ENCODE measurements around the gene CDKN3. TPM values are rescaled to one million over a fixed set of nuclear protein-coding genes. Genes with fewer than 3 reads are reported as not detected.
"Not testable (repeated sequence)": the region's sequence is repeated elsewhere in the genome, so short reads cannot be mapped to it uniquely, and the experiment has no call there.

CDKN3 gene
- total RNA-seq, 1 donor from 2014 or later: 32.9 TPM

DNA sequence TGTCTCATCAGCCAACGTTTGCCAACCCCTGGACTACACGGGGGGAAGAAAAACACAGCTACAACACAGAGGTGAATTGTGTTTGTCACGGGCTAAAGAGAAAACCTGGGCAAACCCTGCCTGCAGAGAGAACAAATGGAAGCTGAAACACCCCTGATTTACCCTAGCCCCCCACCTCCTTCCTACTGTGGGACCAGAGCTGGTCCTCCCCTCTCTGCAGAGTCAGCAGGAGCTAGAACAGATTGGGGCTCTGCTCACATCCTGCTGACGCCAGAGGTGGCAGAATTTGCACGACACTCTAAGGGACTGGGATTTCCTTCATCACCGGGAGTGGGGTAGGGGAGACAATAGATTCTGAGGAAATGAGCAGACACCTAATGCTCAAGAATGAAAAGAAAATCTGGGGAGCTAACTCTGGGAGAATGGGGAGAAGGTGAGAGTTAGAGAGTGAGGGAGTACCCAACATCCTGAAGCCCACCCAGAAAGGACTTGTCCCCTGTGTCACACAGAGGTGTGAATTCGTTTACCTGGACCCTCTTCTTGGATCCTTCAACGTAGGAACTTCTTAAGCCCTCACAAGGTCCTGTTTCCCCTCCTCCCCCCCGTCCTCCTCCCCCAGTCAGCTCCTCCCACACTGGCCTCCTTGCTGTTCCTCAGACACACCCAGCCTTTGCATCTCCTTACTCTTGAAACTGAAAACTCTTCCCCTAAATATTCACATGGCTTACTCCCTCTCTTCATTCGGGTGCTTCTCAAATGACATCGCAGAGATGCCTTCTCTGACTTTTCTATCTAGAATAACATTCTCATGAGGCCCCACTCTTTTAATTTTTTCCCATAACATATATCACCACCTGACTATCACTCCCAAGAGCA, 26.2 kb upstream of the CDKN3 start:
- DNase-seq (ENCODE audit: low read depth in 2 of 2): no peak

DNA sequence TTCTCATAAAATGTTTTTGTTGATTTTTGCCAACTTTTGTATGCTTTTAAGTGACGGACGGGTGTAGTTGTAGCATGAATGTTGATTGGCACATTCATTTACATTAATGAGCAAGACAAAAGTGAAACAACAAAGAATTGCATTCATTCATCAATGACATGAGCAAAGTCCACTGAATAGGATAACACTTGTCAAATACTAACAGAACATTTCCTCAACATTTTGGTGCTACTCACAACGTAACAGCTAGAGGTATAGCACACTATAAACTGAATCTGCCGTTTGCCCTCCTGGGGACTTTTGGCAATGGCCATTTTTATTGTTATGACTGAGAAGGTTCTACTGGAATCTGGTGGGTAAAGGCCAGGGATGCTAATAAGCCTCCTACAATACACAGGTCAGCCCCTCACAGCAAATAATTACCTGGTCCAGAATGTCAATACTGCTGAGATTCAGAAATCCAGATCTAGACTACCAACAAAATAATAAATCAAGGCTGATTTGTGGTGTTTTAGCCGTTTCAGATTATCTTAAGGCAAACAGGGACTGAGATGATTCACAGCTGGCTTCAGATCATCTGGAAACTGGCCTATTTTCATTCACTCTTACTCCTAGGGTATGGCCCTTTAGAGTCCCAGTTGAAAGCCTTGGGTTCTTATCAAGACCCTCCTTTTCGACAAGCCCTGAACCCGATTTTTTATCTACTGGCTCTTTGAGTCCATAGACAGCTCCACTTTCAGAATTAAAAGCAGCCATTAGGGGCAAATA, 22.5 kb upstream of the CDKN3 start:
- DNase-seq (ENCODE audit: low read depth in 2 of 2): no peak

DNA sequence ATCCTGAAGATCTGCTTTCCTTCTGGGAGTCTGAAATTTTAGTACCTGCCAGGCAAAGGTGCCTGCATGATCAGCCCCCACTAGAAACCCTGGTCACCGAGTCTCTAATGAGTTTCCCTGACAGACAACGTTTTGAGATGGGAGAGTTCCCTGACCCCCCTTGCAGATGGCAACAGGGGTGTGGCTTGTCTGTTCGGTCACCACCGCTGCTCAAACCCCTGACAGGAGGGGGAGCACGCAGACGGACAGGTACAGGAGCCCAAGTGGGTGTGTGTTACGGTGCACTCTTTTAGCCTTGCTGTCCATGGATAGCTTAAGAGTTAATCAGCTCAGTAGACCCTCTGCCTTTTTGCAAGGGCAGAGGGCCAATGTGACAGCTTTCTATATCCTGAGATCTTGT, 19.3 kb upstream of the CDKN3 start:
- no peak for DNase-seq (ENCODE audit: low read depth in 2 of 2)

DNA sequence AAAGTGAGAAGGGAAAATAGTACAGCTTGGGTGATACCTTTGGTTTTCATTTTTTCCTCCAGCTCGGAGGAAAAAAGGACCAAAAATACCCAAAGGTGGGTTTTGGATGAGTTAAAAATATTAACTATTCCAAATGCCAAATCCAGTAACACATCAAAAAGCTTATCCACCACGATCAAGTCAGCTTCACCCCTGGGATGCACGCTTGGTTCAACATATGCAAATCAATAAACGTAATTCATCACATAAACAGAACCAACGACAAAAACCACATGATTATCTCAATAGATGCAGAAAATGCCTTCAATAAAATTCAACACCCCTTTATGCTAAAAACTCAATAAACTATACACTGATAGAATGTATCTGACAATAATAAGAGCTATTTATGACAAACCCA, 17.9 kb upstream of the CDKN3 start:
- DNase-seq (ENCODE audit: low read depth in 2 of 2): not testable (repeated sequence)

DNA sequence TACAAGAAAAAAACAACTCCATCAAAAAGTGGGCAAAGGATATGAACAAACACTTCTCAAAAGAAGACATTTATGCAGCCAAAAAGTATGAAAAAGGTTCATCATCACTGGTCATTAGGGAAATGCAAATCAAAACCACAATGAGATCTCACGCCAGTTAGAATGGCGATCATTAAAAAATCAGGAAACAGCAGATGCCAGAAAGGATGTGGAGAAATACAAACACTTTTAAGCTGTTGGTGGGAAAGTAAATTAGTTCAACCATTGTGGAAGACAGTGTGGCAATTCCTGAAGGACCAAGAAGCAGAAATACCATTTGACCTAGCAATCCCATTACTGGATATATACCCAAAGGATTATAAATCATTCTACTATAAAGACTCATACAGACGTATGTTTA, 16.2 kb upstream of the CDKN3 start:
- DNase-seq (ENCODE audit: low read depth in 2 of 2): peak in 1 of 2 donors; percentile 62

DNA sequence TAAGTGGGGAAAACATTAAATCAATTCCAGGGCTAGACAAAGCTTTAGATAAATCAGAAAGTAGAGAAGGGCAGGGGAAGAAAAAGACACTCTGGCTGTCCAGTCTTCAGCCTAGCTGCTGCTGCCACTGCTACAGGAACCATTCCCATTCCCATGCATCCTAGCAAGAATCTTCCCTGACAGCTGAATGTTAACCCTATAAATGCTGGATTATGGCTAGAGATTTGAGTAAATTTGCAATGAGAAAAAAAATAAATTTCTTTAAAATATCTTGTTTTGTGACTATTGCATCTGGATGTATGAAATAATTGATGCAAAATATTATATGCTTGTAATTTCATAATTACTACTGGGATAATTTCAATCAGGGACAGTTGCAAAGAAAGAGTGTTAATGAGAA, 15.0 kb upstream of the CDKN3 start:
- no peak for DNase-seq (ENCODE audit: low read depth in 2 of 2)

DNA sequence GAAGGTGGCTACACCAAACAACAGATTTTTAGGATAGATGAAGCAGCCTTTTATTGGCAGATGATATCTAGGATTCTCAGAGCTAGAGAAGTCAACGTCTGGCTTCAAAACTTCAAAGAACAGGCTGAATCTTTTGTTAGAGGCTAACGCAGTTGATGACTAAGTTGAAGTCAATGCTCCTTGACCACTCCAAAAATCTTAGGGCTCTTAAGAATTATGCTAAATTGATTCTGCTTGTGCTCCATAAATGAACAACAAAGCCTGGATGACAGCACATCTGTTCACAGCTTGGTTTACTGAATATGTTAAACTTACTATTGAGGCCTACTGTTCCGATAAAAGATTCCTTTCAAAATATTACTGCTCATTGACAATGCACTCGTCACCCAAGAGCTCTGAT, 13.0 kb upstream of the CDKN3 start:
- DNase-seq (ENCODE audit: low read depth in 2 of 2): no peak

DNA sequence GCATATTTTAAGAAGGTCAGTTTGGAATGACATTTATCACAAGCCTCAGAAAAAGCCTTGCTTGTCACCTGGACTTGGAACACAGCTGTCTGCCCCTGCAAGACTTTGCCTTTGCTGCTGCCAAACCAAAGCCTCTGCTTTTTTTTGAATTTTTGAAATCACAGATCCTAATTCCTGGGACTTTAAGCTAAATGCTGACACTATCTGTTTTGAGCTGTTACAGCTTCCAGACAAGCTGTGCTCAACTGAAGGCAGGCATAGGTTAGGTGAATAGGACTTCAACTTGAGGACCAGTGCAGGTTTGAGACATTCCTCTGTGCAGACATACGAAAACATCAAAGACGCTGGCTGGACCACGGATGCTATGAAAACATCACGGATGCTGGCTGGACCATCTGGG, 11.3 kb upstream of the CDKN3 start:
- no peak for DNase-seq (ENCODE audit: low read depth in 2 of 2)

DNA sequence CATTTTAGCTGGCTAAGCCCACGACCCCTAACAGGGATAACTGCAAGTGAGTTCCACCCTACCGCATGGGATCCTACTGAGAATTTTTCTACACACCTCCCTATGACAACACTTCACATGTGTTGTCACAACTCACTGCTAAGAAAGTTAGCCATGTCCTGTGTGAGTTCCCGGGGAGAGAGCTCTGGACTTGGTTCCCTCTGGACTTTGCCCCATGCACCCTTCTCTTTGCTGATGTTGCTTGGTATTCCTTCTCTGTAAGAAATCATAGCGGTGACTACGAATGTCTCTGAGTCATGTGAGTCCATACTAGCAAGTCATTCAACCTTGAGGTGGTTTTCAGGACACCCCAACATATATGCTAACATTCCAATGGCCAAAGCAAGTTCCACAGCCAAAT, 9.5 kb upstream of the CDKN3 start:
- no peak for DNase-seq (ENCODE audit: low read depth in 2 of 2)

DNA sequence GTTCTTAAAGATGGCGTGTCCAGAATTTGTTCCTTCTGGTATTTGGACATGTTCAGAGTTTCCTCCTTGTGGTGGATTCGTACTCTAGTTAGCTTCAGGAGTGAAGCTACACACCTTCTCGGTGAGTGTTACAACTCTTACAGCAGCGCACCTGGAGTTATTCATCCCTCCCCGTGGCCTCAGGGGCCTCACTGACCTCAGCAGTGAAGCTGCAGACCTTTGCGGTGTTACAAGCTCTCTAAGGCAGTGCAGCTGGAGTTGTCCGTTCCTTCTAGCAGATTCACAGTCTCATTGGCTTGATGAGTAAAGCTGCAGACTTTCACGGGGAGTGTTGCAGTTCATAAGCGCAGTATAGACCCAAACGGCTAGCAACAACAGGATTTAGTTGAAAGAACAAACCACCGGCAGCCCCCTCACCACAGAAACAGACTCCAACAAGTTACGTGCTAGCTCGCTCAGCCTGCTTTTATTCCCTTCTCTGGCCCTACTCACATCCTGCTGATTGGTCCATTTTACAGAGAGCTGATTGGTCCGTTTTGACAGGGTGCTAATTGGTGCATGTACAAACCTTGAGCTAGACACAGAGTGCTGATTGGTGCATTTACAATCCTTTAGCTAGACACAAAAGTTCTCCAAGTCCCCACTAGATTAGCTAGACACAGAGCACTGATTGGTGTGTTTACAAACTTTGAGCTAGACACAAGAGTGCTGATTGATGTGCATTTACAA, 4.5 kb upstream of the CDKN3 start:
- no peak for DNase-seq (ENCODE audit: low read depth in 2 of 2)

DNA sequence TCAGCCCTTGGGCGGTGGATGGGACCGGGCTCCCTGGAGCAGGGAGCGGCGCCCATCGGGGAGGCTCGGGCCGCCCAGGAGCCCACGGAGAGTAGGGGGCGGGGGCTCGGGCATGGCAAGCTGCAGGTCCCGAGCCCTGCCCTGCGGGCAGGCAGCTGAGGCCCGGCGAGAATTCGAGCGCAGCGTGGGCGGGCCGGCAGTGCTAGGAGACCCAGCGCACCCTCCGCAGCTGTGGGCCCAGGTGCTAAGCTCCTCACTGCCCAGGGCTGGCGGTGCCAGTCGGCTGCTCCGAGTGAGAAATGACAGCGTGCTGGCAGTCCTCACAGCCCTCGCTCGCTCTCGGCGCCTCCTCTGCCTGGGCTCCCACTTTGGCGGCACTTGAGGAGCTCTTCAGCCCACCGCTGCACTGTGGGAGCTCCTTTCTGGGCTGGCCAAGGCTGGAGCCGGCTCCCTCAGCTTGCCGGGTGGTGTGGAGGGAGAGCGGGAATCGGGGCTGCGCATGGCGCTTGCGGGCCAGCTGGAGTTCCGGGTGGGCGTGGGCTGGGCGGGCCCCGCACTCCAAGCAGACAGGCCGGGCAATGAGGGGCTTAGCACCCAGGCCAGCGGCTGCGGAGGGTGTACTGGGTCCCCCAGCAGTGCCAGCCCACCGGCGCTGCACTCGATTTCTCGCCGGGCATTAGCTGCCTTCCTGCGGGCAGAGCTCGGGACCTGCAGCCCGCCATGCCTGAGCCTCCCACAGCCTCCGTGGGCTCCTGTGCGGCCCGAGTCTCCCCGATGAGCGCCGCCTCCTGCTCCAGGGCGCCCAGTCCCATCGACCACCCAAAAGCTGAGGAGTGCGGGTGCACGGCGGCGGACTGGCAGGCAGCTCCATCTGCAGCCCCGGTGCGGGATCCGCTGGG, 3.6 kb upstream of the CDKN3 start:
- DNase-seq (ENCODE audit: low read depth in 2 of 2): not testable (repeated sequence)

DNA sequence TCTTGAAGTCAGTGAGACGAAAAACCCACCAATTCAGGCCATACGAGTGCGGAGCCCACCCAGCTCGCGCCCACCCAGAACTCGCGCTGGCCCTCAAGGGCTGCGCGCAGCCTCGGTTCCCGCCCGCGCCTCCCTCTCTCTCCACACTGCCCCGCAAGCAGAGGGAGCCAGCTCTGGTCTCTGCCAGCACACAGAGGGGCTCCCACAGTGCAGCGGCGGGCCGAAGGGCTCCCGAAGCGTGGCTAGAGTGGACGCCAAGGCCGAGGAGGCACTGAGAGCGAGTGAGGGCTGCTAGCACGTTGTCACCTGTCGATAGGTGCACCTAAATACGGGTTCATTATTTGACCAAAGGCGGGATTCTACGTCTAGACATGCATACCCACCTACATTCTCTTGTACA, 2.2 kb upstream of the CDKN3 start:
- DNase-seq (ENCODE audit: low read depth in 2 of 2): no peak

DNA sequence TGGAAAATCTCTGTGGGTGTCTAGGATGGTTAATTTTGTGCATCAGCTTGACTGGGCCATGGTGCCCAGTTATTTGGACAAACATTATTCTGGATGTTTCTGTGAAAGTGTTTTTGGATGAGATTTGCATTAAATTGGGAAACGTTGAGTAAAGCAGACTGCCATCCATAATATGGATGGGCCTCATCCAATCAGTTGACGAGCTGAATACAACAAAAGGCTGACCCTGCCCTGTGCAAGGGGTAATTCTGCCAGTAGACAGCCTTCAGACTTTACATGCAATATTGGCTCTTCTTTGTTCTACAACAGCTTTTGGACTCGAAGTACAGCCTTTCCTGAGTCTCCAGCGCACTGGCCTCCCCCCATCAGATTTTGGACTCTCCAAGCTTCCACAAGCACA, 1.5 kb upstream of the CDKN3 start:
- DNase-seq (ENCODE audit: low read depth in 2 of 2): no peak

DNA sequence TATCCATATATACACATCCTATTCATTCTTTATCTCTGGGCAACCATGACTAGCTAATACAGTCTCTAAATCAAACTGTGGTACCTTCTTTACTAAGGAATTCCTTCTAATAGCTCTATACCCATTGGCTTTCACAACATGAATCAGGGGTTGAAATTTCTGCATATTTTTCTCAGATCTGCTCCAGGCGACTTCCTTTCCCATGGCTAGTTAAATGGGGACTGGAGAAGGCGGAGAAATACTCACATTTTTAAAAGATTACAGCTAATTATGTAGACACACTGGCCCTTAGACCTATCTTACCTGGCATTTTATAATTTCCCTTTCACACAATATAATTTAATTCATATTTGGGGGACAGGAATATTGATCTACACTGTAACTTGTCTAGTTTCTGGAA, 1.1 kb upstream of the CDKN3 start:
- no peak for DNase-seq (ENCODE audit: low read depth in 2 of 2)

DNA sequence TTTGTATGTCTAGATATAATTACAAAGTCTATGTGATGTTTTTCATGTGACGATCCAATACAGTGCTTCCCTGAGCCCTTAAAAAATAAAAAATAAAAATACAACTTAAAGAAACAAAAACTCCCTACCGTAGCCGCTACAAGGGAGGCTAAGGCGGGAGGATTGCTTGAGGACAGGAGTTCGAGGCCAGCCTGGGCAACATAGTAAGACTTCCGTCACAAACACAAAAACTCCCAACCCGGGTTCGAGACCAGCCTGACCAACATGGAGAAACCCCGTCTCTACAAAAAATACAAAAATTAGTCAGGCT, 669 bp upstream of the CDKN3 start:
- DNase-seq (ENCODE audit: low read depth in 2 of 2): no peak

DNA sequence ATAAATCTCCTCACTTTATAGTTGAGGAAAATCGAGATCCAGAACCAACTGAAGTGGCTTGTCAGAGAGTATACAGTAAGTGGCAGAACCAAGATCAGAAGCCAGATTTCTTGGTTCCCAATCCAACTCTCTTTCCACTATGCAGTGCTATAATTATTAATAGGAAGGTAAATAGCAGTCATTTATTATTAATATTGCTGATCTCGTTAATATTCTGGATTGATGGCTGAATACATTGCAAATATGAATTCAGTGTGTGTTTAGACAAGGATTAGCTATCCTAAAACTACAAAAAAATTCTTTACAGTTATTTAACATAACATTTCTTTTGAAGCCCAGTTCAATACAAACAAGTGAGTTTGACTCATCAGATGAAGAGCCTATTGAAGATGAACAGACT, 2.8 kb downstream of the CDKN3 start:
- DNase-seq (ENCODE audit: low read depth in 2 of 2): no peak

DNA sequence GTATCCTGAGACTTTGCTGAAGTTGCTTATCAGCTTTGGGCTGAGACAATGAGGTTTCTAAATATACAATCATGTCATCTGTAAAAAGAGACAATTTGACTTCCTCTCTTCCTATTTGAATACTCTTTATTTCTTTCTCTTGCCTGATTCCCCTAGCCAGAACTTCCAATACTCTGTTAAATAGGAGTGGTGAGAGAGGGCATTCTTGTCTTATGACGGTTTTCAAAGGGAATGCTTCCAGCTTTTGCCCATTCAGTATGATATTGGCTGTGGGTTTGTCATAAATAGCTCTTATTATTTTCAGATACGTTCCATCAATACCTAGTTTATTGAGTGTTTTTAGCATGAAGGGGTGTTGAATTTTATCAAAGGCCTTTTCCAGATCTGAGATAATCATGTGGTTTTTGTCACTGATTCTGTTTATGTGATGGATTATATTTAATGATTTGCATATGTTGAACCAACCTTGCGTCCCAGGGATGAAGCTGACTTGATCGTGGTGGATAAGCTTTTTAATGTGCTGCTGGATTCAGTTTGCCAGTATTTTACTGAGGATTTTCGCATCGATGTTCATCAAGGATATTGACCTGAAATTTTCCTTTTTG, 6.7 kb downstream of the CDKN3 start:
- not testable (repeated sequence) for DNase-seq (ENCODE audit: low read depth in 2 of 2)

DNA sequence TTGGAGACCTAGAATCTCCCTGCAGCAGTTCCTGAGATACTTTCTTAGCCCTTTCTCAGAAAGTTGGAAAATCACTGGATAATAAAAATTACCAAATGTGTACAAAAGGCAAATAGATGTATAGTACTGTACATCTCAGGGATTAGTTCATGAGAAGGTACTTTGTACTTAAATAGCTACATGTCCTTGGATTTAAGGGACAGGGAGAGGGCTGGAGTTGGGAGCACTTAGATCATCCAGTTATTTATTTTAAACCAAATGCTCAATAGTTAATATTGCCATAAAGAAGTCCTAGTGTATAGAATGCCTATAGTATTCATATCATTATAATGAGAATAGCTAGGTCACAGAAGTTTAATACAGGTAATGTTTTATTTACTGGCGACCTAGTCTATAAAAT, 13.4 kb downstream of the CDKN3 start:
- no peak for DNase-seq (ENCODE audit: low read depth in 2 of 2)

DNA sequence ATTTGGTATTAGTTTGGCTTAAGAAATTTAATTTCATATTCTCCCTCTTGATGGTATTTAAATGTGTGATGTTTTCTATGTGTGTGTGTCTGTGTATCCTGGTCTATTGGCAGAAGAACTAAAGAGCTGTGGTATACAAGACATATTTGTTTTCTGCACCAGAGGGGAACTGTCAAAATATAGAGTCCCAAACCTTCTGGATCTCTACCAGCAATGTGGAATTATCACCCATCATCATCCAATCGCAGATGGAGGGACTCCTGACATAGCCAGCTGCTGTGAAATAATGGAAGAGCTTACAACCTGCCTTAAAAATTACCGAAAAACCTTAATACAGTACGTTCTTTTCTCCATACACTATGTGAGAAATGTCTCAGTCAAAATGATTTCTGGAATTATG, 14.6 kb downstream of the CDKN3 start:
- no peak for DNase-seq (ENCODE audit: low read depth in 2 of 2)

DNA sequence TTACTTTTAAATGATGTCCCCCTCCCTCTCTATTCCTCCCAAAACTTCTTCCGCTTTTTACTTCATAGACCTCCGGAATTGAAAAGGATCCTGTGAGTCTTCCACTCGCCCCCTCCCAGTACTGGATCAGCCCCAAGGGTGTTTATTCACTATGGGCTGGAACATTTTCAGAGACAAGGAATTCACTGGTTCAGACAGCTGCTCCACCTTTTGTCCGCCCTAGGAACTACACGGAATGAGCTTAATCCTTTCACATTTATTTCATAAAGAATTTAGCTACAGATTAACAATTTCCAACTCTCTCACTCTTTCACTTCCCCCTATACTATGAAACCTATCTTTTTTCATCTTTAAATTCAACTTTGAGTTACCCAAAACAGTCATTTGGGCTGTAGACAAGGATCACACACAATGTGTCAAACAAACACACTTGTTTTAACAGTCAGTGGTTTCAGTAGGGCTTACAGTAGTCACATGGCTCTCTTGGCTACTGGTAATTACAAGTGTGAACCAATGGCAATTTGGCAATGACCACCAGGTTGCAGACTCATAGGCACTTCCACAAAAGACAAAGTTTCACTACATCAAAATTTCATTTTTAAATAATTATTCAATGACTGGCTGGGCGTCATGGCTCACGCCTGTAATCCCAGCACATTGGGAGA, 23.8 kb downstream of the CDKN3 start:
- DNase-seq (ENCODE audit: low read depth in 2 of 2): peak; percentile 39 to 69

Data from dermis microvascular lymphatic vessel endothelial cell (primary cell).